Hepatocyte (in vitro differentiated cells): ENCODE data around the gene PCCA.

ENCODE experiments used
- CTCF ChIP-seq: fragments of 200-600 bp; sonication (generic); IDR thresholded peaks from 2 replicates; pipeline ENCODE4 v1.5.1; 2016; ENCODE audit warnings: antibody characterized with exemption, mild to moderate bottlenecking; ENCODE audit not compliant: poor library complexity
- EZH2 ChIP-seq: fragments of 200-600 bp; sonication (generic); IDR thresholded peaks from 2 replicates; pipeline ENCODE4 v1.6.1; 2016; ENCODE audit warnings: antibody characterized with exemption, mild to moderate bottlenecking, borderline replicate concordance
- EZH2phosphoT487 ChIP-seq: fragments of 200-600 bp; sonication (generic); IDR thresholded peaks from one replicate; pipeline ENCODE4 v1.6.1; 2018; ENCODE audit warnings: antibody characterized with exemption, mild to moderate bottlenecking, low read depth, moderate library complexity; ENCODE audit not compliant: unreplicated experiment, severe bottlenecking

GRCh38 chr13:100561599-100562204 is 472.8 kb downstream of the PCCA start:
- no peak for TF ChIP-seq CTCF
- TF ChIP-seq EZH2: no peak
- TF ChIP-seq EZH2phosphoT487: no peak
